ENCODE data around the gene MAGOH.

GRCh38 chr1:53271446-53272090, 33.2 kb upstream of the MAGOH start:
- TF ChIP-seq EZH2phosphoT487 (IDR thresholded peaks at IDR 0.05; ENCODE audit: insufficient read depth, low read depth) (no peak), EZH2 (IDR thresholded peaks at IDR 0.05; ENCODE audit: insufficient read depth, poor library complexity, severe bottlenecking) (no peak)

All from GM23248 (cell line).